Fibroblast of lung (primary cell): ENCODE data around the gene SPP1. TPM values are rescaled to one million over a fixed set of nuclear protein-coding genes. Genes with fewer than 3 reads are reported as not detected.

Experiments used
- DNase-seq, 2 donors: peaks; one replicate each; pipeline versions ENCODE4 v3.0.0 to v3.0.0-alpha.2; 2010; ENCODE audit warnings: low read depth in 2 of 2
- H2AFZ ChIP-seq: 2 replicates; pipeline ENCODE4 v1.5.1; 2012; ENCODE audit warnings: low read length, control low read depth, inconsistent platforms
- H3K27ac ChIP-seq: 2 replicates; pipeline ENCODE4 v1.5.1; 2011; ENCODE audit warnings: low read length, control low read depth; ENCODE audit not compliant: insufficient read depth
- H3K27me3 ChIP-seq: 2 replicates; pipeline ENCODE4 v1.5.1; 2011; ENCODE audit warnings: mild to moderate bottlenecking, low read length; ENCODE audit not compliant: control insufficient read depth, insufficient read depth
- H3K36me3 ChIP-seq: 2 replicates; pipeline ENCODE4 v1.5.1; 2011; ENCODE audit warnings: low read length; ENCODE audit not compliant: control insufficient read depth, insufficient read depth
- H3K4me1 ChIP-seq: 2 replicates; pipeline ENCODE4 v1.5.1; 2011; ENCODE audit warnings: low read length; ENCODE audit not compliant: control insufficient read depth, insufficient read depth; ENCODE audit errors: extremely low read depth
- H3K4me2 ChIP-seq: 2 replicates; pipeline ENCODE4 v1.5.1; 2011; ENCODE audit warnings: low read length, control low read depth; ENCODE audit not compliant: insufficient read depth; ENCODE audit errors: extremely low read depth
- H3K4me3 ChIP-seq, 4 experiments: fragments of 200-600 bp in 1 of 4; sonication (generic) in 1 of 4; replicated peaks in 1 of 4; 2 replicates each; pipeline ENCODE4 v1.5.1; 2011 to 2016; ENCODE audit warnings: low read length in 4 of 4, low read depth in 3 of 4, mild to moderate bottlenecking in 3 of 4, control low read depth in 2 of 4, inconsistent platforms in 1 of 4, mixed read lengths in 1 of 4; ENCODE audit not compliant: insufficient read depth in 1 of 4; ENCODE audit errors: control extremely low read depth in 1 of 4
- H3K79me2 ChIP-seq: 2 replicates; pipeline ENCODE4 v1.5.1; 2012; ENCODE audit warnings: mild to moderate bottlenecking, low read length, inconsistent platforms; ENCODE audit not compliant: control insufficient read depth, insufficient read depth
- H3K9ac ChIP-seq: 2 replicates; pipeline ENCODE4 v1.5.1; 2011; ENCODE audit warnings: mild to moderate bottlenecking, low read length, control low read depth; ENCODE audit not compliant: insufficient read depth
- H3K9me3 ChIP-seq: 2 replicates; pipeline ENCODE4 v1.5.1; 2012; ENCODE audit warnings: low read depth, low read length; ENCODE audit not compliant: control insufficient read depth, insufficient read depth
- H4K20me1 ChIP-seq: 2 replicates; pipeline ENCODE4 v1.5.1; 2011; ENCODE audit warnings: low read length; ENCODE audit not compliant: control insufficient read depth, insufficient read depth; ENCODE audit errors: extremely low read depth
- EZH2 ChIP-seq: IDR thresholded peaks from 2 replicates; pipeline ENCODE4 v1.5.1; 2012; ENCODE audit warnings: low read length, control low read depth, mild to moderate bottlenecking; ENCODE audit errors: missing control alignments
- polyA plus RNA-seq, 2 donors: library from polyadenylated mRNA; depleted of rRNA in 1 of 2; stranded (reverse) in 1 of 2; unstranded in 1 of 2; fragments of >200 nt; gene quantifications; 2 replicates each; pipeline ENCODE4 v1.2.1, GENCODE V29; 2011 to 2012; ENCODE audit warnings: missing spikeins in 1 of 2
- total RNA-seq: library from RNA; depleted of rRNA; stranded (reverse); fragments of >200 nt; gene quantifications from 2 replicates; pipeline ENCODE4 v1.2.1, GENCODE V29; 2014
- TF ChIP-seq, protein P1 (sequence below), 2 donors: IDR thresholded peaks in 1 of 2; conservative IDR thresholded peaks in 1 of 2; 1 replicate in 1 of 2; 2 replicates in 1 of 2; pipeline ENCODE4 v1.5.1; 2011 to 2012; ENCODE audit warnings: low read length in 2 of 2, control low read depth in 1 of 2, inconsistent platforms in 1 of 2, low read depth in 1 of 2, mild to moderate bottlenecking in 1 of 2

SPP1 gene
- total and polyA plus RNA-seq, 2 donors (not counting 1 experiment from before 2014, with no cell fraction given), result 0.17 to 0.59 TPM

DNA sequence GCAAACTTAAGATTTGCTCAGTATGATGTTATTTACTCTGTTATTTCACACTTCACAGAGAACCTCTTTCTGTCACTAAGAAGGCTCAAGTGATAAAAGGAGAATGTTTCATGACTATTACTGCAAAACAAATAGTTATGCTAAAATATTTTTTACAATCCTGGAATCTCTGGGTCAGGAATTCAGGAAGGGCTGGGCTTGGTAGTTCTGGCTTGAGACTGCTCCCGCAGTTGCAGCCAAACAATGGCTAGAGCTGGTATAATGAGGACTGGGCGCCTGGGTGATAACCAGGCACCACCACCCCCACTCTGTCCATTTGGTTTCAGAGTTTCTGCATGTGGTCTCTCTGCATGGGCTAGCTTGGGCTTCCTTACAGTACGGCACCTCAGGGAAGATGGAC, 28.7 kb upstream of the SPP1 start:
- H3K79me2 ChIP-seq, result no peaks in the 10 kb centered on the region
- DNase-seq, result no peak
- TF ChIP-seq, protein P1, sequence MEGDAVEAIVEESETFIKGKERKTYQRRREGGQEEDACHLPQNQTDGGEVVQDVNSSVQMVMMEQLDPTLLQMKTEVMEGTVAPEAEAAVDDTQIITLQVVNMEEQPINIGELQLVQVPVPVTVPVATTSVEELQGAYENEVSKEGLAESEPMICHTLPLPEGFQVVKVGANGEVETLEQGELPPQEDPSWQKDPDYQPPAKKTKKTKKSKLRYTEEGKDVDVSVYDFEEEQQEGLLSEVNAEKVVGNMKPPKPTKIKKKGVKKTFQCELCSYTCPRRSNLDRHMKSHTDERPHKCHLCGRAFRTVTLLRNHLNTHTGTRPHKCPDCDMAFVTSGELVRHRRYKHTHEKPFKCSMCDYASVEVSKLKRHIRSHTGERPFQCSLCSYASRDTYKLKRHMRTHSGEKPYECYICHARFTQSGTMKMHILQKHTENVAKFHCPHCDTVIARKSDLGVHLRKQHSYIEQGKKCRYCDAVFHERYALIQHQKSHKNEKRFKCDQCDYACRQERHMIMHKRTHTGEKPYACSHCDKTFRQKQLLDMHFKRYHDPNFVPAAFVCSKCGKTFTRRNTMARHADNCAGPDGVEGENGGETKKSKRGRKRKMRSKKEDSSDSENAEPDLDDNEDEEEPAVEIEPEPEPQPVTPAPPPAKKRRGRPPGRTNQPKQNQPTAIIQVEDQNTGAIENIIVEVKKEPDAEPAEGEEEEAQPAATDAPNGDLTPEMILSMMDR (conservative IDR thresholded peaks at IDR 0.05 in 1 of 2, IDR thresholded peaks at IDR 0.05 in 1 of 2; ENCODE audit: low read depth in 1 of 2, low read length in 2 of 2), result no peak
- TF ChIP-seq EZH2, result no peak
- H3K4me3 ChIP-seq, result no peak overlapping the region
- H2AFZ ChIP-seq, result no peak overlapping the region
- no peaks in the 10 kb centered on the region for H3K4me1 ChIP-seq
- H3K9ac ChIP-seq, result no peak overlapping the region
- no peak overlapping the region for H3K4me2 ChIP-seq
- no peak overlapping the region for H3K27ac ChIP-seq
- no peaks in the 10 kb centered on the region for H3K36me3 ChIP-seq
- H4K20me1 ChIP-seq, result no peaks in the 10 kb centered on the region
- H3K9me3 ChIP-seq, result no peaks in the 10 kb centered on the region
- no peaks in the 10 kb centered on the region for H3K27me3 ChIP-seq

DNA sequence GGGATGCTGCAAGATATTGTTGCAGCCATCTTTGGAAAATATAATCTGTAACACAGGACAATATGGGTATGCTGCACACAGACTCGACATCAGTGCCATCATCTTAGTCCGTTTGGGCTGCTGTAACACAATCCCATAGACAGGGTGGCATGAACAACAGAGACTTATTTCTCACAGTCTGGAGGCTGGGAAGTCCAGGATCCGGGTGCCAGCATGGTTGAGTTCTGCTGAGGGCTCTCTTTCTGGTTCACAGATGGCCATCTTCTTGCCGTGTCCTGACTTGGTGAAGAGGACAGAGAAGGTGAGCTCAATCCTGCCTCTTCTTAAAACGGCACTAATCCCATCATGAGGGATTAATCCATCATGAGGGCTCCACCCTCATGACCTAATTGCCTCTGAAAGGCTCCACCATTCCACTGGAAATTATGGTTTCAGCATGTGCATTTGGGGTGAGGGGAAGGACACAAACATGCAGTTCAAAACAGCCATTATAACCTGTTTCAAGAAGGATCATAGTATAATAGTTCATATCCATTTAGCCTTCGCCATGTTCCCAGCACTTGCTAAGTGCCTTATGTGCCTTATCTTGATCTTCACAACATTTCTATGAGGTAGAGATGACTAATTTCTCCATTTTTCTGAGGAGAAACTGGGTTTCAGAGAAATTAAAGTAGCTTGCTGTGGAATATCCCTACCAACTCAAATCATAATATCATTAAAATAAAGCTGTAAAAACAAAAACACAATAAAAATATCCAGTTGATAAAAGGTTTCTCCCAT, 27.9 kb upstream of the SPP1 start:
- Histone ChIP-seq H2AFZ (no peak overlapping the region), H3K4me2 (no peak overlapping the region), H3K4me3 (no peak overlapping the region), H3K4me1 (no peaks in the 10 kb centered on the region), H3K9me3 (no peaks in the 10 kb centered on the region), H3K36me3 (no peaks in the 10 kb centered on the region), H4K20me1 (no peaks in the 10 kb centered on the region), H3K79me2 (no peaks in the 10 kb centered on the region), H3K27ac (no peak overlapping the region), H3K27me3 (no peaks in the 10 kb centered on the region), H3K9ac (no peak overlapping the region)
- TF ChIP-seq EZH2, result no peak
- no peak for DNase-seq

DNA sequence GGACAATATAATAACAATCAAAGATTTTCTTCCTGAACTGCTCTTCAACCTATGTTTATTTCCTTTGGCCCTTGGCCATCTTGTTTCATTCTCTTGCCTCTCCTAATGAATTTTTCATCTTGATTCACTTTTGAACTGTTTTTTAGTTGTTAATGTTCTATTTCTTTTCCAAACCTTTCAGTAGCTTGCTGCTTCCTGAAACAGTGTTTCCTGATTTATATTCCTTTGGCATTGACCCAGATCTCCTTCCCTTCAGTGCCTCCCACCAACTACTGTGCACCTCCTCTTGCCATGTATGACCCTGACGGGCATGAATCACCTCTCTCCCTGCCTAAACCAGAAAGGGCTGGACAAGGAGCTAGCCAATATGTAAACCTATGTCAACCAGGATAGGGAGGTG, 25.6 kb upstream of the SPP1 start:
- no peak overlapping the region for H2AFZ ChIP-seq
- no peaks in the 10 kb centered on the region for H4K20me1 ChIP-seq
- no peaks in the 10 kb centered on the region for H3K36me3 ChIP-seq
- no peaks in the 10 kb centered on the region for H3K4me1 ChIP-seq
- H3K9ac ChIP-seq, result no peak overlapping the region
- peak; percentile 36 to 71 for DNase-seq
- no peaks in the 10 kb centered on the region for H3K27me3 ChIP-seq
- no peak for TF ChIP-seq EZH2
- no peaks in the 10 kb centered on the region for H3K9me3 ChIP-seq
- H3K79me2 ChIP-seq, result no peaks in the 10 kb centered on the region
- no peak overlapping the region for H3K27ac ChIP-seq
- H3K4me3 ChIP-seq, result no peak overlapping the region
- H3K4me2 ChIP-seq, result no peak overlapping the region

DNA sequence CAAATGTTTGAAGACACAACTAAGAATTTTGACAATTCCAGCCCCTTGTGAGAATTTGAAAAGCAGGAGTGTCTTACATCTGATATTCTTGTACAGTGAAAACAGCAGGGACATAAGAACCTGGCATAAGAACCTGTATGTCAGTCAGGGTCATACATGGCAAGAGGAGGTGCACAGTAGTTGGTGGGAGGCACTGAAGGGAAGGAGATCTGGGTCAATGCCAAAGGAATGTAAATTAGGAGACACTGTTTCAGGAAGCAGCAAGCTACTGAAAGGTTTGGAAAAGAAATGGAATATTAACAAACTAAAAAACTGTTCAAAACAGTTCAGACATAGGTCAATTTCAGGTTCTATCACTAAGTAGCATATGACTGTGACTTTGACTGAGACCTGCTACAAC, 25.0 kb upstream of the SPP1 start:
- no peaks in the 10 kb centered on the region for H3K27me3 ChIP-seq
- no peaks in the 10 kb centered on the region for H3K4me1 ChIP-seq
- no peak for TF ChIP-seq EZH2
- TF ChIP-seq, protein P1 (conservative IDR thresholded peaks at IDR 0.05 in 1 of 2, IDR thresholded peaks at IDR 0.05 in 1 of 2; ENCODE audit: low read depth in 1 of 2, low read length in 2 of 2), result no peak
- H3K27ac ChIP-seq, result no peak overlapping the region
- H2AFZ ChIP-seq, result no peak overlapping the region
- no peak overlapping the region for H3K4me3 ChIP-seq
- DNase-seq, result no peak
- H3K9me3 ChIP-seq, result no peaks in the 10 kb centered on the region
- H3K4me2 ChIP-seq, result no peak overlapping the region
- no peaks in the 10 kb centered on the region for H3K36me3 ChIP-seq
- no peaks in the 10 kb centered on the region for H4K20me1 ChIP-seq
- no peaks in the 10 kb centered on the region for H3K79me2 ChIP-seq
- H3K9ac ChIP-seq, result no peak overlapping the region
